H1 (cell line): Measurements from ENCODE around the gene SH2D2A. TPM values are rescaled to one million over a fixed set of nuclear protein-coding genes. Genes with fewer than 3 reads are reported as not detected.

ENCODE experiments used
- CHD7 ChIP-seq: fragments of 300-600 bp; sonication (generic); IDR thresholded peaks from 2 replicates; pipeline ENCODE4 v1.7.1; 2012; ENCODE audit warnings: low read length, moderate library complexity, mild to moderate bottlenecking, inconsistent platforms; ENCODE audit not compliant: insufficient replicate concordance
- SIRT6 ChIP-seq: IDR thresholded peaks from one replicate; pipeline ENCODE4 v1.7.1; 2012; ENCODE audit warnings: low read length, inconsistent platforms
- polyA plus RNA-seq, 7 experiments: library from polyadenylated mRNA; depleted of rRNA in 3 of 7; stranded (reverse) in 5 of 7; unstranded in 2 of 7; fragments of >200 nt in 5 of 7; fragments of 200-250 nt in 2 of 7; gene quantifications; 1 replicate in 5 of 7; 2 replicates in 1 of 7; 4 replicates in 1 of 7; pipeline versions ENCODE4 v1.2.1 to v1.2.3, GENCODE V29; 2011 to 2013; ENCODE audit warnings: missing spikeins in 2 of 7, mixed read lengths in 2 of 7
- total RNA-seq: library from RNA; stranded (reverse); fragmentation: NEBNext Ultra II Directional; extraction: Animal tissue kit (Norgen Biotek cat#: 25700); gene quantifications from 2 replicates; pipeline ENCODE4 v1.2.1, GENCODE V29; 2021

Gene SH2D2A
- total and polyA plus RNA-seq, 2 of the 8 experiments (the other 6 are each of a cell fraction or from before 2014, with no cell fraction given), result 3.3 to 7.9 TPM

- TF ChIP-seq CHD7 (no peak), SIRT6 (no peak)
Measured at GRCh38 chr1:156768610-156769295, 47.9 kb downstream of the SH2D2A start (continued).
